Thyroid gland (tissue), 4 donors: ENCODE measurements around the gene PPM1L. TPM values are rescaled to one million over a fixed set of nuclear protein-coding genes. Genes with fewer than 3 reads are reported as not detected.

Experiments used
- DNase-seq, 2 donors: peaks; one replicate each; pipeline ENCODE4 v3.0.0-alpha.2; 2019
- H3K27ac ChIP-seq, 3 donors: fragments of 200-600 bp; sonication (generic); 1 replicate in 2 of 3; 2 replicates in 1 of 3; pipeline ENCODE4 v1.5.1; 2016 to 2019; ENCODE audit warnings: mild to moderate bottlenecking in 1 of 3, moderate library complexity in 1 of 3
- H3K27me3 ChIP-seq: fragments of 200-600 bp; sonication (generic); one replicate; pipeline ENCODE4 v1.5.1; 2019
- H3K36me3 ChIP-seq, 2 donors: fragments of 200-600 bp; sonication (generic); one replicate each; pipeline ENCODE4 v1.5.1; 2016 to 2019
- H3K4me1 ChIP-seq, 2 donors: fragments of 200-600 bp; sonication (generic); one replicate each; pipeline ENCODE4 v1.5.1; 2017 to 2019
- H3K4me3 ChIP-seq, 3 donors: fragments of 200-600 bp; sonication (generic); replicated peaks in 1 of 3; 1 replicate in 2 of 3; 2 replicates in 1 of 3; pipeline ENCODE4 v1.5.1; 2016; ENCODE audit warnings: mild to moderate bottlenecking in 1 of 3
- H3K9me3 ChIP-seq: fragments of 200-600 bp; sonication (generic); one replicate; pipeline ENCODE4 v1.5.1; 2017
- CTCF ChIP-seq, 6 experiments: fragments of 200-600 bp in 3 of 6; fragments of 450-650 bp in 3 of 6; sonication (generic) in 3 of 6; IDR thresholded peaks; one replicate each; pipeline ENCODE4 v1.5.1; 2016 to 2019; ENCODE audit warnings: antibody characterized with exemption in 6 of 6, mild to moderate bottlenecking in 2 of 6, inconsistent platforms in 1 of 6, moderate library complexity in 1 of 6
- POLR2A ChIP-seq, 2 donors: fragments of 450-650 bp; IDR thresholded peaks; one replicate each; pipeline ENCODE4 v1.6.1; 2017; ENCODE audit warnings: antibody characterized with exemption in 2 of 2, mild to moderate bottlenecking in 2 of 2, moderate library complexity in 1 of 2
- WGBS, 2 donors: methylation state at CpG; one replicate each; pipeline ENCODE4 v1.1.5; 2017; 5-methylcytosine and 5-hydroxymethylcytosine counted together
- intact Hi-C: fragments of 100-400 bp; cut with DNase I; formaldehyde crosslinking; loops from one replicate; pipeline ENCODE4 v1.15.1; 2023
- total RNA-seq, 4 donors: library from RNA; depleted of rRNA; stranded (reverse); fragments of >200 nt; gene quantifications; one replicate each; pipeline ENCODE4 v1.2.3, GENCODE V29; 2016

The PPM1L gene
- total RNA-seq, 4 donors from 2014 or later: 47.2 to 77.4 (median 50.4) TPM

DNA sequence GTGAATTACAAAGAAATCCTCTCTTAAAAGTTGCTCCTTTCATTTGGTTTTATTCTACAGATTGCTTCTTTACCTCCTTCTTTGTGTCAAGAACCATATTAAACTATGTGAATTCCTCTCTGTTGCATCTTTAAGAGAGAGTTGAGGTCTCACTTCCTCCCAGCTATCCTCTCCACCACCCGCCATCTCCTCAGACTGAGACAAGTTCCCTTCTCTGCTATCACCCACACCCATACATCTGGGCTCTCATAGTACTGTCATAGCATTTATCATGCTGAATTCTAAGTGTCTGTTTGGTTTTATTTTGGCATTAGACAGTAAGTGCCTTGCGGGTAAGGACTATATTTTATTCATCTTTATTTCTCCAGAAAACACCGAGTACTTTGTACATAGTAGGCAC, 294.9 kb downstream of the PPM1L start:
- no peak overlapping the region for H3K27ac ChIP-seq
- TF ChIP-seq POLR2A (IDR thresholded peaks at IDR 0.05): no peak
- no peak for TF ChIP-seq CTCF (IDR thresholded peaks at IDR 0.05)
- no peaks in the 10 kb centered on the region for H3K27me3 ChIP-seq
- no peak overlapping the region for H3K4me3 ChIP-seq
- intact Hi-C loops: no loop called here
- no peak for DNase-seq
- no peaks in the 10 kb centered on the region for H3K36me3 ChIP-seq
- no peaks in the 10 kb centered on the region for H3K9me3 ChIP-seq
- 89 to 95% methylated on average over 3 of the region's 3 CpGs for WGBS, 2 donors
- H3K4me1 ChIP-seq: no peaks in the 10 kb centered on the region

DNA sequence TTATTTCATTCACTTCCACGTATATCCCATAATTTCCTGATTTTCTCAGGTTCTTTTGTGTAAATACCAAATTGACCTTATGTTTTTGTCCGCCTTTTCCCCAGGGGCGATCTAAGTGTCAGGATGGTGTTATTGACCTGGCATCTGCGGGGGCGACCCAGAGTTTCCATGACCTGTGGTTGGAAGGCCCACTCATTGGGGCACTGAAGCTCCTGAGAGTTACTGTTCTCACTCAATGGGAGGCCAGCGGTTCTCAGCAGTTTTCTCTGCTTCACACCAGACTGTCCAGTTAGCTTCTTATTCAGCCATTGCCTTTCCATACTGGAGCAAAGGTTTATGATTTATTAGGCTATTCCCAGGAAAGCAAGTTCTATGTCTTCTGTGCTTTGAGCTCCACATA, 295.8 kb downstream of the PPM1L start:
- DNase-seq: no peak
- Histone ChIP-seq H3K9me3 (no peaks in the 10 kb centered on the region), H3K27me3 (no peaks in the 10 kb centered on the region), H3K36me3 (no peaks in the 10 kb centered on the region), H3K4me1 (no peaks in the 10 kb centered on the region), H3K27ac (no peak overlapping the region), H3K4me3 (no peak overlapping the region)
- TF ChIP-seq CTCF (IDR thresholded peaks at IDR 0.05): no peak
- TF ChIP-seq POLR2A (IDR thresholded peaks at IDR 0.05): no peak
- intact Hi-C loops: no loop called here
- 91 to 93% methylated on average over 6 of the region's 6 CpGs for WGBS, 2 donors

- TF ChIP-seq POLR2A (IDR thresholded peaks at IDR 0.05) (no peak), CTCF (IDR thresholded peaks at IDR 0.05) (no peak)
- 83 to 88% methylated on average over 5 of the region's 5 CpGs for WGBS, 2 donors
- H3K4me1 ChIP-seq: no peaks in the 10 kb centered on the region
- intact Hi-C loops: no loop called here
- H3K27ac ChIP-seq: no peak overlapping the region
- no peaks in the 10 kb centered on the region for H3K9me3 ChIP-seq
- H3K27me3 ChIP-seq: no peaks in the 10 kb centered on the region
- no peaks in the 10 kb centered on the region for H3K36me3 ChIP-seq
- no peak for DNase-seq
- no peak overlapping the region for H3K4me3 ChIP-seq
Observed at GRCh38 chr3:161054860-161055604, 299.0 kb downstream of the PPM1L start.

GRCh38 chr3:161064413-161064812, 308.4 kb downstream of the PPM1L start:
- intact Hi-C loops: no loop called here
- 92 to 93% methylated on average over 5 of the region's 5 CpGs for WGBS, 2 donors
- TF ChIP-seq CTCF (IDR thresholded peaks at IDR 0.05): no peak
- no peak for TF ChIP-seq POLR2A (IDR thresholded peaks at IDR 0.05)

DNA sequence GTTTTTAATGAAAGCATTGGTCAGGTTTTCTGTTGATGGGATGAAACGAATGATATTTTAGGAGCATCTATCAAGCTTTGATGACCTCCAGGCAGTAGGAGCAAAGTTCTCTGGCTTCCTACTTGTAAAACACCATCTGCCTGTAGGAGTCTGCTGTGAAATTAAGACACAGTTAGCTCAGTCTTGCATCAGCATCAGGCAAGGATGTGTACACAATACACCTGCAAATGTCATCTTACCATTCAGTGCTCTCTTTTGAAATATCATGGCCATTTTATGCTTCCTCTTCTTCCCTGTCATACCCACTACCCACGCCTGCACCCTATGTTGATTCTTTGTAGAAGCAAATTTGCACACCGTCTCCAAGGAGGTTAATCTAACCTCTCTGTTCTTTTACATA, 310.9 kb downstream of the PPM1L start:
- WGBS, 2 donors: 95% methylated on average over 3 of the region's 3 CpGs
- Histone ChIP-seq H3K27ac (no peak overlapping the region), H3K27me3 (no peaks in the 10 kb centered on the region), H3K9me3 (no peaks in the 10 kb centered on the region), H3K36me3 (no peaks in the 10 kb centered on the region), H3K4me1 (peaks cover 28 to 41% of the 10 kb centered on the region in 2 donors), H3K4me3 (no peak overlapping the region)
- intact Hi-C loops: no loop called here
- TF ChIP-seq POLR2A (IDR thresholded peaks at IDR 0.05) (no peak), CTCF (IDR thresholded peaks at IDR 0.05) (no peak)
- no peak for DNase-seq

More at GRCh38 chr3:161064413-161064812, 308.4 kb downstream of the PPM1L start:
- Histone ChIP-seq H3K27me3 (no peaks in the 10 kb centered on the region), H3K9me3 (no peaks in the 10 kb centered on the region), H3K27ac (no peak overlapping the region), H3K4me3 (no peak overlapping the region), H3K36me3 (no peaks in the 10 kb centered on the region), H3K4me1 (peaks cover 8 to 17% of the 10 kb centered on the region in 2 donors)
- no peak for DNase-seq
